MCF 10A (cell line): ENCODE data around the gene FUCA1. TPM values are rescaled to one million over a fixed set of nuclear protein-coding genes. Genes with fewer than 3 reads are reported as not detected.
"Not testable (repeated sequence)": the region's sequence is repeated elsewhere in the genome, so short reads cannot be mapped to it uniquely, and the experiment has no call there.

ENCODE experiments used
- BruUV-seq: library from RNA; stranded (reverse); fragments of 400-500 nt; replicated peaks from 2 replicates; lab custom pipeline; 2021; lab: Mats Ljungman, UMichigan
- CTCF ChIA-PET: fragments of 300-600 bp; sonication (Branson Sonifier 250); formaldehyde crosslinking; extraction: SDS; loops from one replicate; lab custom pipeline; 2021; ENCODE audit warnings: antibody characterized with exemption, inconsistent platforms; lab: Yijun Ruan, JAX
- POLR2A ChIA-PET: fragments of 300-600, 350-650 bp; sonication (Branson Sonifier 250); formaldehyde crosslinking; extraction: SDS; loops from one replicate; lab custom pipeline; 2020; ENCODE audit warnings: antibody characterized with exemption, inconsistent platforms; lab: Yijun Ruan, JAX
- DNase-seq: peaks from one replicate; pipeline ENCODE4 v3.0.0-alpha.2; 2018; ENCODE audit not compliant: unreplicated experiment
- H3K27ac Mint-ChIP-seq: one replicate; pipeline ENCODE4 v1.8.0; 2022; ENCODE audit warnings: mild to moderate bottlenecking, low read depth, mixed read lengths; ENCODE audit not compliant: unreplicated experiment
- H3K27me3 Mint-ChIP-seq: one replicate; pipeline ENCODE4 v1.8.0; 2022; ENCODE audit warnings: mixed read lengths; ENCODE audit not compliant: insufficient read depth, unreplicated experiment
- H3K36me3 Mint-ChIP-seq: one replicate; pipeline ENCODE4 v1.8.0; 2022; ENCODE audit warnings: mild to moderate bottlenecking, moderate library complexity, mixed read lengths; ENCODE audit not compliant: insufficient read depth, unreplicated experiment
- H3K4me1 Mint-ChIP-seq: one replicate; pipeline ENCODE4 v1.8.0; 2022; ENCODE audit warnings: mixed read lengths; ENCODE audit not compliant: insufficient read depth, unreplicated experiment
- H3K4me3 Mint-ChIP-seq: one replicate; pipeline ENCODE4 v1.8.0; 2022; ENCODE audit warnings: mild to moderate bottlenecking, moderate library complexity, mixed read lengths; ENCODE audit not compliant: unreplicated experiment
- H3K9me3 Mint-ChIP-seq: one replicate; pipeline ENCODE4 v1.8.0; 2022; ENCODE audit warnings: mixed read lengths; ENCODE audit not compliant: unreplicated experiment
- intact Hi-C: fragments of 100-400 bp; cut with micrococcal nuclease; formaldehyde crosslinking; loops from 2 replicates; pipeline ENCODE4 v1.14.1; 2022
- total RNA-seq: library from RNA; stranded (reverse); gene quantifications from 2 replicates; pipeline ENCODE4 v1.2.3, GENCODE V29; 2022
- TF ChIP-seq, protein P1 (sequence below): fragments of 200-600 bp; IDR thresholded peaks from one replicate; pipeline ENCODE4 v1.8.0; 2022; ENCODE audit warnings: antibody characterized with exemption, mild to moderate bottlenecking; ENCODE audit not compliant: unreplicated experiment

FUCA1 gene
- total RNA-seq, 1 experiment from 2014 or later, result 7.9 TPM

GRCh38 chr1:23804183-23804835 lies 63.8 kb downstream of the FUCA1 start:
- TF ChIP-seq, protein P1, sequence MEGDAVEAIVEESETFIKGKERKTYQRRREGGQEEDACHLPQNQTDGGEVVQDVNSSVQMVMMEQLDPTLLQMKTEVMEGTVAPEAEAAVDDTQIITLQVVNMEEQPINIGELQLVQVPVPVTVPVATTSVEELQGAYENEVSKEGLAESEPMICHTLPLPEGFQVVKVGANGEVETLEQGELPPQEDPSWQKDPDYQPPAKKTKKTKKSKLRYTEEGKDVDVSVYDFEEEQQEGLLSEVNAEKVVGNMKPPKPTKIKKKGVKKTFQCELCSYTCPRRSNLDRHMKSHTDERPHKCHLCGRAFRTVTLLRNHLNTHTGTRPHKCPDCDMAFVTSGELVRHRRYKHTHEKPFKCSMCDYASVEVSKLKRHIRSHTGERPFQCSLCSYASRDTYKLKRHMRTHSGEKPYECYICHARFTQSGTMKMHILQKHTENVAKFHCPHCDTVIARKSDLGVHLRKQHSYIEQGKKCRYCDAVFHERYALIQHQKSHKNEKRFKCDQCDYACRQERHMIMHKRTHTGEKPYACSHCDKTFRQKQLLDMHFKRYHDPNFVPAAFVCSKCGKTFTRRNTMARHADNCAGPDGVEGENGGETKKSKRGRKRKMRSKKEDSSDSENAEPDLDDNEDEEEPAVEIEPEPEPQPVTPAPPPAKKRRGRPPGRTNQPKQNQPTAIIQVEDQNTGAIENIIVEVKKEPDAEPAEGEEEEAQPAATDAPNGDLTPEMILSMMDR, result no peak
- intact Hi-C loops, result no loop called here
- POLR2A ChIA-PET, result interaction anchor here (0.9 kb wide), 1 partner anchor 21 kb away, joined by 3 read pairs; the partner anchor contains the start of gene HMGCL
- no peak overlapping the region for H3K27ac Mint-ChIP-seq
- H3K4me1 Mint-ChIP-seq, result no peaks in the 10 kb centered on the region
- no TSS peak for BruUV-seq
- H3K36me3 Mint-ChIP-seq, result peaks cover 24% of the 10 kb centered on the region
- CTCF ChIA-PET, result interaction anchor here (0.9 kb wide), 1 partner anchor 153 kb away, joined by 3 read pairs; no protein-coding TSS in a partner anchor
- H3K27me3 Mint-ChIP-seq, result no peaks in the 10 kb centered on the region
- H3K9me3 Mint-ChIP-seq, result no peaks in the 10 kb centered on the region
- no peak overlapping the region for H3K4me3 Mint-ChIP-seq
- no peak for DNase-seq

- TF ChIP-seq, protein P1, result no peak
- Mint-ChIP-seq H3K27me3 (no peaks in the 10 kb centered on the region), H3K36me3 (peaks cover 27% of the 10 kb centered on the region), H3K27ac (no peak overlapping the region), H3K4me3 (no peak overlapping the region), H3K9me3 (no peaks in the 10 kb centered on the region), H3K4me1 (no peaks in the 10 kb centered on the region)
- BruUV-seq, result no TSS peak
- ChIA-PET POLR2A (interaction anchor here (0.9 to 17.8 kb wide), 3 partner anchors 15 to 25 kb away, joined by 3 to 395 read pairs (median 102); partner anchors contain the start of genes HMGCL, LYPLA2 and PITHD1), CTCF (no interaction called here)
- no peak for DNase-seq
- intact Hi-C loops, result no loop called here
These were observed 64.4 kb downstream of the FUCA1 start for GRCh38 chr1:23803674-23804073.

- intact Hi-C loops, H3K27ac Mint-ChIP-seq, H3K4me3 Mint-ChIP-seq, H3K4me1 Mint-ChIP-seq, BruUV-seq, DNase-seq, H3K9me3 Mint-ChIP-seq, H3K27me3 Mint-ChIP-seq: not testable (repeated sequence)
- peaks cover 35% of the 10 kb centered on the region for H3K36me3 Mint-ChIP-seq
- ChIA-PET CTCF (interaction anchor here (0.7 to 2.4 kb wide), 6 partner anchors 8 to 113 kb away, joined by 3 to 17 read pairs (median 6); no protein-coding TSS in a partner anchor), POLR2A (interaction anchor here (0.6 to 17.8 kb wide), 11 partner anchors 9 to 671 kb away, joined by 3 to 395 read pairs (median 9); partner anchors contain the start of genes HMGCL, LYPLA2, PITHD1 and PNRC2)
These were observed 65.2 kb downstream of the FUCA1 start for GRCh38 chr1:23802809-23803342.

- Mint-ChIP-seq H3K27me3 (no peaks in the 10 kb centered on the region), H3K36me3 (peaks cover 38% of the 10 kb centered on the region), H3K4me1 (no peaks in the 10 kb centered on the region), H3K9me3 (no peaks in the 10 kb centered on the region), H3K27ac (no peak overlapping the region), H3K4me3 (peak overlapping the region; percentile 90)
- BruUV-seq, result no TSS peak
- intact Hi-C loops, result no loop called here
- no peak for DNase-seq
- CTCF ChIA-PET, result interaction anchor here (0.9 to 2.4 kb wide), 6 partner anchors 9 to 114 kb away, joined by 3 to 17 read pairs (median 4); partner anchors contain the start of gene CNR2
- POLR2A ChIA-PET, result interaction anchor here (0.7 to 17.8 kb wide), 21 partner anchors 10 to 397 kb away, joined by 3 to 395 read pairs (median 5); partner anchors contain the start of genes HMGCL, LYPLA2, PITHD1 and PNRC2
- TF ChIP-seq, protein P1, result no peak
These were observed 66.2 kb downstream of the FUCA1 start for GRCh38 chr1:23801876-23802275.
